ENCODE data around the gene CD24.

- TF ChIP-seq GATA3 (IDR thresholded peaks at IDR 0.05; ENCODE audit: low read depth, low read length) (no peak), GATA2 (IDR thresholded peaks at IDR 0.05; ENCODE audit: low read depth, low read length) (no peak)
These were observed 7.6 kb downstream of the CD24 start for GRCh38 chr6:106966671-106967640.

Measured in SH-SY5Y (cell line).